ENCODE results near the gene WSCD1.

DNA sequence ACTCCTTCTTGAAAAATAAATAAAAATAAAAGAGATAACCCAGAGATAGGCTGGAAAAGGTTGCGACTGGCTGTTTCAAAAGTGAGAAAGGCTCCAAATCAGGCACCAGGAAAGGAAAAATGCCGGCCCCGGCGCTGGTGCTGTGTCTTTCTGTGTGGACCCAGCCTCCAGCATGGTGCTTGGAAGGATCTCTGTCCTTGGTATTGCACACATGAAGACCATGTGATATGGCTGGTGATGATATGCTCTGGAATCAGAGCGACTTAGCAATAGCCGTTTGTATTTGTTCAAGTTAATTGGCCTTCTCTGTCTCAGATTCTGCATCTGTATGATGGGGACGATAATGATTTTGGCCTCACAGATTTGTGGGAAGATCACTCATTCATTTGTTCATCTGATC is 3.4 kb downstream of the WSCD1 start:
- TF ChIP-seq, protein P1, sequence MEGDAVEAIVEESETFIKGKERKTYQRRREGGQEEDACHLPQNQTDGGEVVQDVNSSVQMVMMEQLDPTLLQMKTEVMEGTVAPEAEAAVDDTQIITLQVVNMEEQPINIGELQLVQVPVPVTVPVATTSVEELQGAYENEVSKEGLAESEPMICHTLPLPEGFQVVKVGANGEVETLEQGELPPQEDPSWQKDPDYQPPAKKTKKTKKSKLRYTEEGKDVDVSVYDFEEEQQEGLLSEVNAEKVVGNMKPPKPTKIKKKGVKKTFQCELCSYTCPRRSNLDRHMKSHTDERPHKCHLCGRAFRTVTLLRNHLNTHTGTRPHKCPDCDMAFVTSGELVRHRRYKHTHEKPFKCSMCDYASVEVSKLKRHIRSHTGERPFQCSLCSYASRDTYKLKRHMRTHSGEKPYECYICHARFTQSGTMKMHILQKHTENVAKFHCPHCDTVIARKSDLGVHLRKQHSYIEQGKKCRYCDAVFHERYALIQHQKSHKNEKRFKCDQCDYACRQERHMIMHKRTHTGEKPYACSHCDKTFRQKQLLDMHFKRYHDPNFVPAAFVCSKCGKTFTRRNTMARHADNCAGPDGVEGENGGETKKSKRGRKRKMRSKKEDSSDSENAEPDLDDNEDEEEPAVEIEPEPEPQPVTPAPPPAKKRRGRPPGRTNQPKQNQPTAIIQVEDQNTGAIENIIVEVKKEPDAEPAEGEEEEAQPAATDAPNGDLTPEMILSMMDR (IDR thresholded peaks at IDR 0.05), result no peak
- no peak for TF ChIP-seq ZFX (IDR thresholded peaks at IDR 0.05; ENCODE audit: borderline replicate concordance)

All from 22Rv1 (cell line).